ENCODE results near the gene AMER3. TPM values are rescaled to one million over a fixed set of nuclear protein-coding genes. Genes with fewer than 3 reads are reported as not detected.

AMER3 gene
- total RNA-seq, 4 donors from 2014 or later, result not detected

GRCh38 chr2:130764035-130764820, 8.9 kb downstream of the AMER3 start:
- no peaks in the 10 kb centered on the region for H3K9me3 ChIP-seq
- no peaks in the 10 kb centered on the region for H3K36me3 ChIP-seq
- H3K4me1 ChIP-seq, result no peaks in the 10 kb centered on the region
- 65 to 90% methylated on average over 6 to 7 of the region's 15 CpGs for WGBS, 2 donors
- peaks cover 0 to 5% of the 10 kb centered on the region in 2 donors for H3K27me3 ChIP-seq
- H3K27ac ChIP-seq, result no peak overlapping the region
- DNase-seq (ENCODE audit: low spot score in 2 of 2), result no peak
- TF ChIP-seq EP300 (IDR thresholded peaks at IDR 0.05) (no peak), POLR2A (IDR thresholded peaks at IDR 0.05) (no peak)
- TF ChIP-seq, protein P1, sequence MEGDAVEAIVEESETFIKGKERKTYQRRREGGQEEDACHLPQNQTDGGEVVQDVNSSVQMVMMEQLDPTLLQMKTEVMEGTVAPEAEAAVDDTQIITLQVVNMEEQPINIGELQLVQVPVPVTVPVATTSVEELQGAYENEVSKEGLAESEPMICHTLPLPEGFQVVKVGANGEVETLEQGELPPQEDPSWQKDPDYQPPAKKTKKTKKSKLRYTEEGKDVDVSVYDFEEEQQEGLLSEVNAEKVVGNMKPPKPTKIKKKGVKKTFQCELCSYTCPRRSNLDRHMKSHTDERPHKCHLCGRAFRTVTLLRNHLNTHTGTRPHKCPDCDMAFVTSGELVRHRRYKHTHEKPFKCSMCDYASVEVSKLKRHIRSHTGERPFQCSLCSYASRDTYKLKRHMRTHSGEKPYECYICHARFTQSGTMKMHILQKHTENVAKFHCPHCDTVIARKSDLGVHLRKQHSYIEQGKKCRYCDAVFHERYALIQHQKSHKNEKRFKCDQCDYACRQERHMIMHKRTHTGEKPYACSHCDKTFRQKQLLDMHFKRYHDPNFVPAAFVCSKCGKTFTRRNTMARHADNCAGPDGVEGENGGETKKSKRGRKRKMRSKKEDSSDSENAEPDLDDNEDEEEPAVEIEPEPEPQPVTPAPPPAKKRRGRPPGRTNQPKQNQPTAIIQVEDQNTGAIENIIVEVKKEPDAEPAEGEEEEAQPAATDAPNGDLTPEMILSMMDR (IDR thresholded peaks at IDR 0.05), result no peak
- no peak overlapping the region for H3K4me3 ChIP-seq

GRCh38 chr2:130764821-130765115, 9.4 kb downstream of the AMER3 start:
- WGBS, 2 donors, result 86 to 87% methylated on average over 5 of the region's 5 CpGs
- no peak for DNase-seq (ENCODE audit: low spot score in 2 of 2)
- Histone ChIP-seq H3K4me3 (no peak overlapping the region), H3K4me1 (no peaks in the 10 kb centered on the region), H3K27me3 (peaks cover 0 to 5% of the 10 kb centered on the region in 2 donors), H3K9me3 (no peaks in the 10 kb centered on the region), H3K36me3 (no peaks in the 10 kb centered on the region), H3K27ac (no peak overlapping the region)
- TF ChIP-seq POLR2A (IDR thresholded peaks at IDR 0.05) (no peak), EP300 (IDR thresholded peaks at IDR 0.05) (no peak)
- TF ChIP-seq, protein P1 (IDR thresholded peaks at IDR 0.05), result no peak

DNA sequence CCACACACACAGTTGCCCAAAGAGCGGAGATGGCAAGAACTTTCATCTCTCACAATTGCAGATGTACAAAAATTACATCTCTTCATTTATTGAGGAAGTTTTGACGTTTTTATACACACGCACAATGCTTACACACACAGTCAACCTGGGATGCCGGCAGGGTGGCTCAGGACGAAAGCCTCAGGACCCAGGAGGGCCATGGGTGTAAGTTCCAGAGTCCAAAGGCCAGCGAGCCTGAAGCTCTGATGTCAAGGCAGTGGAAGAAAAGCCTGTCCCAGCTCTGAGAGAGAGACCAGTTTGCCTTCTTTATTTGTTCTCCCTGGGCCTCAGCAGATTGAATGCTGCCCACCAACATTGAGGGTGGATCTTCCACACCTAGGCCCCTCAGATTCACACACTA, 10.1 kb downstream of the AMER3 start:
- Histone ChIP-seq H3K4me3 (no peak overlapping the region), H3K9me3 (no peaks in the 10 kb centered on the region), H3K27ac (no peak overlapping the region), H3K36me3 (no peaks in the 10 kb centered on the region), H3K27me3 (no peaks in the 10 kb centered on the region), H3K4me1 (no peaks in the 10 kb centered on the region)
- no peak for DNase-seq (ENCODE audit: low spot score in 2 of 2)
- TF ChIP-seq POLR2A (IDR thresholded peaks at IDR 0.05), result no peak
- TF ChIP-seq, protein P1 (IDR thresholded peaks at IDR 0.05), result no peak
- 78% methylated on average over 6 of the region's 6 CpGs for WGBS, 2 donors

DNA sequence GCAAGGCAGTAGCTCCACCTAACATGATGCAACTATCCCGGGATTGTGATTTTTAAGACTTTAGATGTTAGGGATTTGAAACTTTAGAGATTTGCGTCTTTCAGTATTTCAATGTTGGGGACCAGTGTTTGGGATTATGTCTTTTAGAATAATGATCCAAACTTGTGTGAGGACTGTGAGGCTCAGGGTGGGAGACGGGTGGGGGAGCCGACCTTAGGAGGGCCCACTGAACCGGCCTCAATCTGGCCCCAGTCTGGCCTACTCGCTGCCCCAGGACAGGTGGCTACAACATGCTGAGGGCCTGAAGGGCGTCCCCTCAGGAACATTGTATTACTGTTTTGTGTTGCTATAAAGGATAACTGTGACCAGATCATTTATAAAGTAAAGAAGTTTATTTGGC, 10.7 kb downstream of the AMER3 start:
- Histone ChIP-seq H3K9me3 (no peaks in the 10 kb centered on the region), H3K4me1 (no peaks in the 10 kb centered on the region), H3K27me3 (no peaks in the 10 kb centered on the region), H3K27ac (no peak overlapping the region), H3K4me3 (no peak overlapping the region), H3K36me3 (no peaks in the 10 kb centered on the region)
- DNase-seq (ENCODE audit: low spot score in 2 of 2), result no peak
- no peak for TF ChIP-seq POLR2A (IDR thresholded peaks at IDR 0.05)
- no peak for TF ChIP-seq EP300 (IDR thresholded peaks at IDR 0.05)
- TF ChIP-seq, protein P1 (IDR thresholded peaks at IDR 0.05), result no peak
- 87 to 89% methylated on average over 7 of the region's 7 CpGs for WGBS, 2 donors

DNA sequence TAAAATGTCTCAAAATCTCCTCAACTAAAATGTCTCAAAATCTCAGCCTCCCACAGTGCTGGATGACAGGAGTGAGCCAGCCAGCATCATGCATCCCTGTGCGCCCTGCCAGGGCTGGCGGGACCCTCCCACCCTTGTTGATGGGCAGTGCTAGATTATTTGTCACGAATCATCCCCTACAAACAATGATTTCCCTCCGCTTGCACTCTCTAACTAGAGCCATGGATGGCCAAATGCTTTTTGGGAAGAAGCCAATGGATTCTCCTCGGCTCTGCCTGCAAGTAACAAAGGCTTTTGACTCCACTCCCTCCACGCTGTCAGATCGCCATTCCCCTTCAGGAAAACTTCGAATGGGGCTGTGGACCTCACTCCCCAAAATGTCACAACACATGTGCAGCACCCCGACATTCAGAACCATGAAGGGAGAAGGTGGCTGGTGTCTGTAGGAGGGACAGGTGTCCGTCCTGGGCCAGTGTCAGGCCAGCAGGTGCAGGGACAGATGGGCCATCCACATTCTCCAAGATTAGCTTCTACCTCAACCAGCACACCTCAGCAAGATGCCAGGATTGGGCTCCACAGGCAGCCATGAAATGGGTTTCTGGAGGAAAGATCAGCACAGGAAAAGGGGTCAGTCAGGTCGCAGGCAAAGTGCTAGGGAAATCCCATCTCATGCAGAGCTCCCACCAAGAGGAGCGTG, 11.5 kb downstream of the AMER3 start:
- no peaks in the 10 kb centered on the region for H3K27me3 ChIP-seq
- WGBS, 2 donors, result 73 to 74% methylated on average over 12 of the region's 12 CpGs
- H3K36me3 ChIP-seq, result no peaks in the 10 kb centered on the region
- H3K9me3 ChIP-seq, result no peaks in the 10 kb centered on the region
- H3K27ac ChIP-seq, result no peak overlapping the region
- TF ChIP-seq POLR2A (IDR thresholded peaks at IDR 0.05), result no peak
- TF ChIP-seq, protein P1 (IDR thresholded peaks at IDR 0.05), result no peak
- no peak for TF ChIP-seq EP300 (IDR thresholded peaks at IDR 0.05)
- no peaks in the 10 kb centered on the region for H3K4me1 ChIP-seq
- H3K4me3 ChIP-seq, result no peak overlapping the region
- no peak for DNase-seq (ENCODE audit: low spot score in 2 of 2)
